Measurements from ENCODE around the gene VPS13D.

The VPS13D gene

DNA sequence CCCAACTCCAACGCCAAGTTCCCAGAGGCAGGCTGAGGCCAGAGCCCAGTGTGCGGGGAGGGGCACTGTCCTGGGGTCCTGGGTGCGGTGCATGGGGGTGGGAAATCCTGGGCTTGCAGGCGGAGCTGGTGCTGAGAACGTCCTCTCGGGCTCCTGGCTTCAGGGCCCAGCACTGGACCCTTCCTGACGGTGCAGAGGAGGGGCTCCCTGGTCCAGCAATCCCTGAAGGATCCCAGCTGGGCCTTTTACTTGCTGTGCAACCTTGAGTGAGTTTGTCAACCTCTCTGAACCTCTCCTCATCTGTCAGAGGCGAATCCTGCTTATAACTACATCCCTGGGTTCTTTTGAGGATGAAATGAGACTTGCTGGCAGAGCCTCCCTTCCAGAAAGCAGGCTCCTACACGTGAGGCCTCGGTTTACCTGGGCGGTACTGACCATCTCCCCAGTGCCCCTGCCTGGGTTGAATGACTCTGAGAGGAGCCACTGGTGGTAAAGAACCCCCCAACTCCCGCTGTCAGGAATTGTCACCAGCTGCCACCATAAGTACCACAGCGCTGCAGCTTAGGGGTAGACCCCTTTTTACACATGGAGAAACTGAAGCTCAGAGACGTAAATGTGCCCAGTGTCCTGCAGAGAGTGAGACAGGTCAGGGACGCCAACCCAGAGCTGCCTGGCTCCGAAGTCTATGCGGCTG lies 310.9 kb downstream of the VPS13D start:
- ATAC-seq (no peak), DNase-seq (ENCODE audit: low spot score in 2 of 2) (no peak)
- H3K9me3 Mint-ChIP-seq, result peaks cover 8% of the 10 kb centered on the region
- H3K27ac Mint-ChIP-seq, result no peak overlapping the region
- peaks cover 6% of the 10 kb centered on the region for H3K4me1 Mint-ChIP-seq
- no peaks in the 10 kb centered on the region for H3K36me3 Mint-ChIP-seq
- no peak overlapping the region for H3K4me3 Mint-ChIP-seq

- Mint-ChIP-seq H3K27ac (peak overlapping the region; percentile 65), H3K9me3 (peaks cover 4% of the 10 kb centered on the region), H3K4me1 (peaks cover 6% of the 10 kb centered on the region), H3K36me3 (no peaks in the 10 kb centered on the region), H3K4me3 (no peak overlapping the region)
- no peak for DNase-seq (ENCODE audit: low spot score in 2 of 2)
- no peak for ATAC-seq
These were observed 311.7 kb downstream of the VPS13D start for GRCh38 chr1:12541274-12542137.

DNA sequence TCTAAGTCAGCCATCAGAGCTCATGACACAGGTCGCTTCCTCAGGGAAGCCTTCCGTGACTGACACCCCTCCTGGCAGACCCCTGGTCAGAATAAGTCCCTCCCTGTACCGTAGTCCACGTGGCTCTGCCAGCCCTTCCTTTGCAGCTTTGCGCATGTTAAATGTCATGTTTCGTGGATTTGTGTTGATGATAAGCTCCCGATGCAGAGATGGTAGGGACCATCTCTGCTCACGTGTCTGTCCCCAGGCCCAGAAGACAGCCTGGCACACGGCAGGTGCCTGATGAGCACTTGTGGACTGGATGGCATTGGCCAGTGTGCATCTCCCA lies 312.3 kb downstream of the VPS13D start:
- Mint-ChIP-seq H3K9me3 (peaks cover 3% of the 10 kb centered on the region), H3K27ac (peak overlapping the region; percentile 65), H3K4me3 (no peak overlapping the region), H3K36me3 (no peaks in the 10 kb centered on the region), H3K4me1 (peaks cover 3% of the 10 kb centered on the region)
- DNase-seq (ENCODE audit: low spot score in 2 of 2) (no peak), ATAC-seq (no peak)

DNA sequence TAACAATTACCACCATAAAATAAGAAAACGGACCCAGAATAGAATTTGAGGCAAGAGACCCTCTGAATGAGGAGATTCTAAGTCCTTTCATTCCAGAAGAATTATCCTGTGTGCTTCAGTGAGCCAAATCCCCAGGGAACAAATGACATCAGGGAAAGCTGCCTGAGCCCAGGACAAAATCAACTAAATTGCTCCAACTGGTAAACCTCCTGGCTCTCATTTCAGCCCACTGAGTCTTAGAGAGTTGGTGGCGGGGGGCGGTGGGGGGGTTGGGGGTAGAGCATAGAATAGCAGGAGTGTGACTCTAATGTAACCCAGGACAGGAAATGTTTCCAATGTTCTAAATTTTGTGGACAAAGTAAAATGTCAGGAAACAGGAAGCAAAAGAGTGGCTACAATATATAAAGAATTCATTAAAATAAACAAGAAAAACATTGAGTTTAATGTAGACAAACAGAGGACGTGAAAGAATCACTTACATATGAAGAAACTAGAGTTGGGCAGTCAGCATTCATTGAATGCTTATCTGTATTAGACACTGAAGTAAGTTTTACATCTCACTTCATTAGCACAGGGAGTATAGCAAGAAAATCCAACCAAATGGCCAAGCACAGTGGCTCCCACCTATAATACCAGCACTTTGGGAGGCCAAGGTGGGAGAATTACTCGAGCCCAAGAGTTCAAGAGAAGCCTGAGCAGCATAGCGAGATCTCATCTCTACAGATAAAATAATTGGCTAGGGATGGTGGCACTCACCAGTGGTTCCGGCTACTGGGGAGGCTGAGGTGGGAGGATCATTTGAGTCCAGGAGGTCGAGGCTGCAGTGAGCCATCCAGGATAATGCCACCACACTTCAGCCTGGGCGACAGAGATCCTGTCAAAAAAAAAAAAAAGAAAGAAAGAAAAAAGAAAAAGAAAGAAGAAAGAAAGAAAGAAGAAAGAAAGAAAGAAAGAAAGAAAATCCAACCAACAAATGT lies 313.1 kb downstream of the VPS13D start:
- DNase-seq (ENCODE audit: low spot score in 2 of 2) (no peak), ATAC-seq (no peak)
- no peaks in the 10 kb centered on the region for H3K36me3 Mint-ChIP-seq
- H3K4me3 Mint-ChIP-seq, result no peak overlapping the region
- no peaks in the 10 kb centered on the region for H3K9me3 Mint-ChIP-seq
- H3K27ac Mint-ChIP-seq, result peak overlapping the region; percentile 65
- no peaks in the 10 kb centered on the region for H3K4me1 Mint-ChIP-seq

DNA sequence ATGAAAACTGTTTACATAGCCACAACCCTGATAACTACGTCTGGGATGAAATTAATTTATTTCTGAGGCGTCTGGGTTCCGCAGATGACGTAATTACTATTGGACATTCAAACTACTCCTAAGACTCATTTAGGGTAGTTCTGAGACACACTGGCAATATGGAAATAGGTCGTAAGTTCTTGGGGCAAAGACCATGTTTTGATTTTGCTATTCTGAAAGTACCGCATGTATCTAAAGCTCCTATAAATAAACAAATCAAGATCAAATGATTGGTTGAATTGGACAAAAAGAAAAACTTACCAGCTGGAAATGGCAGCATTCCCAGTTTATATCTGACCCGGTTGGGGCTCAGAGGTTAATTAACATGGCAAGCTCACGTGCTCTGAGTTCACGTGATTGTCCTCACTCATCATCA lies 313.9 kb downstream of the VPS13D start:
- no peaks in the 10 kb centered on the region for H3K36me3 Mint-ChIP-seq
- H3K9me3 Mint-ChIP-seq, result no peaks in the 10 kb centered on the region
- H3K27ac Mint-ChIP-seq, result no peak overlapping the region
- no peaks in the 10 kb centered on the region for H3K4me1 Mint-ChIP-seq
- DNase-seq (ENCODE audit: low spot score in 2 of 2) (no peak), ATAC-seq (no peak)
- H3K4me3 Mint-ChIP-seq, result no peak overlapping the region

DNA sequence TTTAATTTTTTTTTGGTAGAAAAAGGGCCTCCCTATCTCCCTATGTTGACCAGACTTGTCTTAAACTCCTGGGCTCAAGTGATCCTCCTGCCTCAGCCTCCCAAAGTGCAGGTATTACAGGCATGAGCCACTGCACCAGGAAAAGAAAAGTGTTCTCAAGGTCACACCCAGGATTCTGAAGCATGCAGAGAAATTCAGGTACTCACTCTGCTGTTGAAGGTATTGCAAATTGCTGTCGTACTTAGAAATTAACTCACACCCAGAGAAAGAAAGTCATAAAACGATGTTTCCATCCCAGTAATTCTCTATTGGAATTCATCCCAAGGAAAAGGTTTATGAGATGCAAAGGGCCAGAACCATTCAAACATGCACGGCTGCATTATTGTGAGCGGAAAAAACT lies 314.5 kb downstream of the VPS13D start:
- Mint-ChIP-seq H3K9me3 (no peaks in the 10 kb centered on the region), H3K4me1 (no peaks in the 10 kb centered on the region), H3K36me3 (no peaks in the 10 kb centered on the region), H3K4me3 (no peak overlapping the region), H3K27ac (no peak overlapping the region)
- DNase-seq (ENCODE audit: low spot score in 2 of 2) (no peak), ATAC-seq (no peak)

DNA sequence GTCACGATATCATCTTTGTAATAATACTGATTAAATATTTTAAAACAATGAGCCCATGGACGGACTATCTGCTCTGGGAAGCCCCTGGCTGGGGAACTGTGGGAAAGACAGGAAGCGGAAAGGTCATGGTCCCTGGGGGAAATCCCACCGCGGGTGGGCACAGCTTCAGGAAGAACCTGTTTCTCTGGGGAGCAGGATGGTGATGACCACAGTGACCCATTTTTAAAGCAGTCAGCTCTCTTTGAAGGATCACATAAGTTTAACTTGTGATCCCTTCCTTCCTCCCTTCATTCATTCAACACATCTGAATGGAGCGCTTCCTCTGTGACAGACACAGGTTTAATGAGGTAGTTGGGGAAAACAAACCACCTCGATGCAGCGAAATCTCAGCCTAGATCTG lies 315.2 kb downstream of the VPS13D start:
- Mint-ChIP-seq H3K4me3 (no peak overlapping the region), H3K4me1 (peaks cover 6% of the 10 kb centered on the region), H3K27ac (no peak overlapping the region), H3K36me3 (no peaks in the 10 kb centered on the region), H3K9me3 (no peaks in the 10 kb centered on the region)
- no peak for DNase-seq (ENCODE audit: low spot score in 2 of 2)
- no peak for ATAC-seq

- Mint-ChIP-seq H3K4me1 (peaks cover 6% of the 10 kb centered on the region), H3K9me3 (no peaks in the 10 kb centered on the region), H3K36me3 (no peaks in the 10 kb centered on the region), H3K27ac (no peak overlapping the region), H3K4me3 (no peak overlapping the region)
- DNase-seq (ENCODE audit: low spot score in 2 of 2) (no peak), ATAC-seq (no peak)
These were observed 317.1 kb downstream of the VPS13D start for GRCh38 chr1:12546771-12547585.

DNA sequence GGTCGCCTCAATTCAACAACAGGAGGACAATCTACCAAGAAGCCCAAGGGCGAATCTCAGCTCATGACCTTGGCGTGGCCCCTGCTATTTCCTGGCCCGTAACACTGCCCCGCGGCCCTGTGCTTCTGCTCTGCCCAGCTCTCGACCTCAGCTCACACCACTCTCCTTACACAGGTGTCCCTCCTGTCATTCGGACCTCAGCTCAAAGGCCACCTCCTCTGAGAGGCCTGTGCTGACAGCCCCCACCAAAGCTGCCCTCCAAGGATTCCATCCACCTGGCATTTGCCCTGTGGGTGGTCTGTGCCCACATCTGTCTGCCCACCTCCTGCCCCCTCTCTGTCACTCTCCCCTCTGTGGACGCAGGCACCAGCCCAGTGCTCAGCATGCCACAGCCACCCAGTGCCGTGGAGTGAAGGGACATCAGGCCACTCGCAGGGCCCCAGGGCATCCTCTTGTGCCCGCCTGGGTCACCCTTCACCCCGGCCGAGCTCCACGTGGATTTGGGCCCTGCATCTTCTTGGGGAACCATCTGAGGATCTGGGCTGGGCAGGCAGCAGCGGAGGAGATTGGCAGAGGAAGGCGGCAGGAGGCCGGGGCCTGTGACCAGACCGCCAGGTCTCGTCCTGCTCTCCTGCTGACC lies 317.9 kb downstream of the VPS13D start:
- H3K4me3 Mint-ChIP-seq, result no peak overlapping the region
- no peak for DNase-seq (ENCODE audit: low spot score in 2 of 2)
- H3K27ac Mint-ChIP-seq, result no peak overlapping the region
- peaks cover 6% of the 10 kb centered on the region for H3K4me1 Mint-ChIP-seq
- H3K9me3 Mint-ChIP-seq, result no peaks in the 10 kb centered on the region
- ATAC-seq, result no peak
- no peaks in the 10 kb centered on the region for H3K36me3 Mint-ChIP-seq

- H3K4me3 Mint-ChIP-seq, result no peak overlapping the region
- ATAC-seq (no peak), DNase-seq (ENCODE audit: low spot score in 2 of 2) (no peak)
- H3K27ac Mint-ChIP-seq, result no peak overlapping the region
- peaks cover 6% of the 10 kb centered on the region for H3K4me1 Mint-ChIP-seq
- H3K9me3 Mint-ChIP-seq, result no peaks in the 10 kb centered on the region
- H3K36me3 Mint-ChIP-seq, result no peaks in the 10 kb centered on the region
These were observed 318.6 kb downstream of the VPS13D start for GRCh38 chr1:12548279-12548972.

DNA sequence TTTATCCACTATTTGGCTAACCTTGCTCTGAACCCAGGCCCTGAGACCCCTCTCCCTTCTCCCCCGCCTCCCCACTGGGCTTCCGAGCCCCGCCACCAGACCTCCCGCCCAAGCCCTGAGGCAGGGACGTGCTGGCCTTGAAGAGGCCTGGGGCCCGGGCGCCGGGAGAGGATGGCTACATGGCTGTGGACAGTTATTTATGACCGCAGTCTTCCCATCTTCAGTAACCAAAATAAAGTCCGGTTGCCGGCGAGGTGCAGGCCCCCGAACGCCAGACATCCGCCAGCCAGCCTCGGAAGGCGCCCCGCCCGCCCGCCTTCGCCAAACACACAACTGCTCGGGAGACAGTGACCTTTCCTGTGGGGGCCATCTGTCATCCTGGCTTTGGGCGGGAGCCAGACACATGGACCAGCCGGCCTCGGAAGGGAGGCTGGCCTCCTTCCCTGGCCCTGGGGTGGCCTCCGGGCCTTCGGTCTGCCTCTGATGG lies 319.2 kb downstream of the VPS13D start:
- no peaks in the 10 kb centered on the region for H3K9me3 Mint-ChIP-seq
- ATAC-seq, result no peak
- H3K27ac Mint-ChIP-seq, result no peak overlapping the region
- H3K36me3 Mint-ChIP-seq, result no peaks in the 10 kb centered on the region
- H3K4me1 Mint-ChIP-seq, result peaks cover 8% of the 10 kb centered on the region
- no peak overlapping the region for H3K4me3 Mint-ChIP-seq
- no peak for DNase-seq (ENCODE audit: low spot score in 2 of 2)

- DNase-seq (ENCODE audit: low spot score in 2 of 2) (no peak), ATAC-seq (no peak)
- peak overlapping the region; percentile 58 for H3K27ac Mint-ChIP-seq
- no peak overlapping the region for H3K4me3 Mint-ChIP-seq
- H3K9me3 Mint-ChIP-seq, result no peaks in the 10 kb centered on the region
- H3K36me3 Mint-ChIP-seq, result no peaks in the 10 kb centered on the region
- H3K4me1 Mint-ChIP-seq, result peaks cover 10% of the 10 kb centered on the region
These were observed 319.9 kb downstream of the VPS13D start for GRCh38 chr1:12549460-12550349.

GRCh38 chr1:12551584-12551983 lies 321.8 kb downstream of the VPS13D start:
- Mint-ChIP-seq H3K9me3 (no peaks in the 10 kb centered on the region), H3K27ac (peak overlapping the region; percentile 61), H3K4me1 (peaks cover 13% of the 10 kb centered on the region), H3K36me3 (no peaks in the 10 kb centered on the region), H3K4me3 (no peak overlapping the region)
- no peak for DNase-seq (ENCODE audit: low spot score in 2 of 2)
- no peak for ATAC-seq

All from stimulated activated effector memory CD8-positive, alpha-beta T cell treated with anti-CD3 and anti-CD28 coated beads, Interleukin-12 subunit alpha, Interleukin-12 subunit beta, amount 100 ng/mL, for 72 hours (primary cell).